Astrocyte (in vitro differentiated cells and primary cell): ENCODE measurements around the gene LYPD3.

Experiments
- EZH2 ChIP-seq: IDR thresholded peaks from 2 replicates; pipeline ENCODE4 v1.6.1; 2012; ENCODE audit warnings: mild to moderate bottlenecking, low read length, inconsistent platforms; ENCODE audit not compliant: insufficient read depth
- TF ChIP-seq, protein P1 (sequence below): IDR thresholded peaks from 2 replicates; pipeline ENCODE4 v1.5.1; 2011; ENCODE audit warnings: low read depth, mild to moderate bottlenecking, inconsistent platforms, low read length, moderate library complexity; ENCODE audit not compliant: insufficient read depth

DNA sequence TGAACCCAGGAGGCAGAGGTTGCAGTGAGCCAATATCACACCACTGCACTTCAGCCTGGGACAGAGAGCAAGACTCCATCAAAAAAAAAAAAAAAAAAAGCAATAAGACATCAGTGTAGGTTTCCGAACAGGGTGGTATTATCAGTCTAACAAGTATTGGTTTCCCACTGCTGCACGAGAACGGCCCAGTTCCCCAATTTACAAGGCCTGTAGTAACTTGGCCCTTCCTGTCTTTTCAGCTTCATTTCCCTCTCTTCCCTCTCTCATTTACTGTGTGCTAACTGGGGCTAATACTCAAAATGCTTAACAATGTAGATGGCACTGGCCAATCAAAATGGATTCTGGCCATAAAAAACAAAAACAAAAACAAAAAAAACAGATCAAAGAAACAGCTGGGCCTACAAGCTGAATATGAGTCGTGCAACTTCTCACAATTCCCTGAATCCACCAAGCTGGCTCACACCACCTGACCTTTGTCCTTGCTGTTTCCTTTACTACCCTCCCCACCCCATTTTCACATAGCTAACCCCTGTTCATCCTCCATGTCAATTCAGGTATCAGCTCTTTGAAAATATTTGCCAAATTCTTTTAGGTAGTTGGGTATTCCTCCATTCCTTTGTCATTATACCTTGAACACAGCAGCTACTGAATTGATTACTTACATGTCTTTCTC, 48.3 kb downstream of the LYPD3 start:
- TF ChIP-seq, protein P1, sequence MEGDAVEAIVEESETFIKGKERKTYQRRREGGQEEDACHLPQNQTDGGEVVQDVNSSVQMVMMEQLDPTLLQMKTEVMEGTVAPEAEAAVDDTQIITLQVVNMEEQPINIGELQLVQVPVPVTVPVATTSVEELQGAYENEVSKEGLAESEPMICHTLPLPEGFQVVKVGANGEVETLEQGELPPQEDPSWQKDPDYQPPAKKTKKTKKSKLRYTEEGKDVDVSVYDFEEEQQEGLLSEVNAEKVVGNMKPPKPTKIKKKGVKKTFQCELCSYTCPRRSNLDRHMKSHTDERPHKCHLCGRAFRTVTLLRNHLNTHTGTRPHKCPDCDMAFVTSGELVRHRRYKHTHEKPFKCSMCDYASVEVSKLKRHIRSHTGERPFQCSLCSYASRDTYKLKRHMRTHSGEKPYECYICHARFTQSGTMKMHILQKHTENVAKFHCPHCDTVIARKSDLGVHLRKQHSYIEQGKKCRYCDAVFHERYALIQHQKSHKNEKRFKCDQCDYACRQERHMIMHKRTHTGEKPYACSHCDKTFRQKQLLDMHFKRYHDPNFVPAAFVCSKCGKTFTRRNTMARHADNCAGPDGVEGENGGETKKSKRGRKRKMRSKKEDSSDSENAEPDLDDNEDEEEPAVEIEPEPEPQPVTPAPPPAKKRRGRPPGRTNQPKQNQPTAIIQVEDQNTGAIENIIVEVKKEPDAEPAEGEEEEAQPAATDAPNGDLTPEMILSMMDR = no peak
- no peak for TF ChIP-seq EZH2
